Measurements from ENCODE around the gene MMADHC.
A peak's percentile ranks its signal among the peaks of the same experiment; 100 is the strongest.

The MMADHC gene

DNA sequence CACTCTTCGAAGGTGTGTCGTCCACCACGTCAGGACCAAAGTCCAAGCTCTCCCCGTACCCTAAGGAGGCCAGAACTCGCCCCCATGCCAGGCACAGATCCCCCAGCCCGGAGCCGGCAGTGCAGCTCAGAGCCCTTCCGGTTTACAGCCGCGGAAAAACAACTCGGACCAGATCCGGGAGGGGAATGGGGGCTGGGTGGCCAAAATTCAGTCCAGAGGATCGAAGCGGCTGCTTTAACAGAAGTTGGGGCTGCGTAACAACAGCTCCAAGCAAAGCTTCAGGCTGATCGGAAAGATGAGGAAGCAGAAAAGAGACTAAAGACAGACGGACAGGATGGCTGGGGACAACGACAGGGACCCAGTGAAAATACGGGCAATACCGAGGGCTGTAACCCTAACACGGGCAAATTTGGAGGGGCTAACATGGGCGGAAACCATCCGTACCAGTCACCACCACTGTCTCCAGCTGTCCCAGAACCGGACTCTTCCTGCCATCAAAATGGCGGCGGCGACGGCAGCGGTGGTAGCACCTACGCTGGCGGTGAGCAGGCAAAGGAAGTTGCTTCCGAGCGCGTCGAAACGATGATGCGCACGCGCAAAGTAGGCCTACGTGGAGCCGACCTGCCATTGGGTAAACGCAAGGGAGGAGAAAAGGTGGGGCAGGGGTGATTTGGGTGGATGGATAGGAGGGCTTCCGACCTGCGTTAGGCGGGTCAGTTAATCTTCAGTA, at the start of gene MMADHC:
MMADHC (minus strand) TSS at position 556 of the 730 bp plus-strand sequence. CDS start 678 bp downstream, outside the sequence.
- peak within 1 kb of the TSS; percentile 81 for H3K4me3 ChIP-seq (ENCODE audit: low read depth, low read length)

DNA sequence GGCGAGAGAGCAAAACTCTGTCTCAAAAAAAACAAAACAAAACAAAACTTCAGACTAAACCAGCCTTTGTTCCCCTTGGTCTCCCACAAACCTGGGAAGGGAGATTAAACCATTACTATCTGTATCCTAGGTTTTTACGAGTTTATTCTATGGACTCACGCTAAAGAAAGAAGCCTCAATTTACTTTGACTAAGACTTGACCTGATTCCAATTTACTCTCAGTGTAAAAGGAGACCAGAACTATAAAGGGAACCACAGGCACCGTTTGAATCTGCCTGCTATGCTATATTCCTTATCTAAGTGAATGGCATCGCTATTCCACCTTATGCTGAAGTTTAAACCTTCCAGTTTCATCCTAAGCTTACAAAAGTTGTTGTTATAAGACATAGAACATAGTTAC, 46.5 kb upstream of the MMADHC start:
- H3K27ac ChIP-seq: no peak overlapping the region
- no peak for DNase-seq
- TF ChIP-seq, protein P1, sequence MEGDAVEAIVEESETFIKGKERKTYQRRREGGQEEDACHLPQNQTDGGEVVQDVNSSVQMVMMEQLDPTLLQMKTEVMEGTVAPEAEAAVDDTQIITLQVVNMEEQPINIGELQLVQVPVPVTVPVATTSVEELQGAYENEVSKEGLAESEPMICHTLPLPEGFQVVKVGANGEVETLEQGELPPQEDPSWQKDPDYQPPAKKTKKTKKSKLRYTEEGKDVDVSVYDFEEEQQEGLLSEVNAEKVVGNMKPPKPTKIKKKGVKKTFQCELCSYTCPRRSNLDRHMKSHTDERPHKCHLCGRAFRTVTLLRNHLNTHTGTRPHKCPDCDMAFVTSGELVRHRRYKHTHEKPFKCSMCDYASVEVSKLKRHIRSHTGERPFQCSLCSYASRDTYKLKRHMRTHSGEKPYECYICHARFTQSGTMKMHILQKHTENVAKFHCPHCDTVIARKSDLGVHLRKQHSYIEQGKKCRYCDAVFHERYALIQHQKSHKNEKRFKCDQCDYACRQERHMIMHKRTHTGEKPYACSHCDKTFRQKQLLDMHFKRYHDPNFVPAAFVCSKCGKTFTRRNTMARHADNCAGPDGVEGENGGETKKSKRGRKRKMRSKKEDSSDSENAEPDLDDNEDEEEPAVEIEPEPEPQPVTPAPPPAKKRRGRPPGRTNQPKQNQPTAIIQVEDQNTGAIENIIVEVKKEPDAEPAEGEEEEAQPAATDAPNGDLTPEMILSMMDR (IDR thresholded peaks at IDR 0.05; ENCODE audit: low read depth, low read length): no peak
- H3K4me3 ChIP-seq (ENCODE audit: low read depth, low read length): no peak overlapping the region
- no peaks in the 10 kb centered on the region for H3K9me3 ChIP-seq (ENCODE audit: severe bottlenecking)
- no peaks in the 10 kb centered on the region for H3K36me3 ChIP-seq
- H3K27me3 ChIP-seq (ENCODE audit: insufficient read depth, low read depth, severe bottlenecking): no peaks in the 10 kb centered on the region

More for the DNA sequence above, at the start of gene MMADHC:
- no peaks in the 10 kb centered on the region for H3K9me3 ChIP-seq (ENCODE audit: severe bottlenecking)
- DNase-seq: peak; percentile 95
- peak within 1 kb of the TSS; percentile 92 for H3K27ac ChIP-seq
- H3K36me3 ChIP-seq: peaks cover 25% of the 10 kb centered on the region
- H3K27me3 ChIP-seq (ENCODE audit: insufficient read depth, low read depth, severe bottlenecking): no peaks in the 10 kb centered on the region
- TF ChIP-seq, protein P1 (IDR thresholded peaks at IDR 0.05; ENCODE audit: low read depth, low read length): no peak

DNA sequence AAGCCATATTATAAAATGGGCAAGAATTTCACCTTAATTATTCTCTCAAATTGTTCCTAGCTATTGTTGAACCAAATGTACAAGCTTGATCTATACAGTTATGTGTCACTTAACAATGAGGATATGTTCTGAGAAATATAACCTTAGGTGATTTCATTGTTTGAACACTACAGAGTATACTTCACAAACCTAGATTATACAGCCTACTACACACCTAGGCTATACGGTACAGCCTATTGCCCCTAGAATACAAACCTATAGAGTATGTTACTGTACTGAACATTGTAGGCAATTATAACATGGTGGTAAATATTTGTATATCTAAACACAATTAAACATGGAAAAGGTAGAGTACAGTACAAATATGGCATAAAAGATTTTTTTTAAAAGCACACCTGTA, 42.9 kb upstream of the MMADHC start:
- TF ChIP-seq, protein P1 (IDR thresholded peaks at IDR 0.05; ENCODE audit: low read depth, low read length): no peak
- H3K36me3 ChIP-seq: no peaks in the 10 kb centered on the region
- H3K27ac ChIP-seq: no peak overlapping the region

DNA sequence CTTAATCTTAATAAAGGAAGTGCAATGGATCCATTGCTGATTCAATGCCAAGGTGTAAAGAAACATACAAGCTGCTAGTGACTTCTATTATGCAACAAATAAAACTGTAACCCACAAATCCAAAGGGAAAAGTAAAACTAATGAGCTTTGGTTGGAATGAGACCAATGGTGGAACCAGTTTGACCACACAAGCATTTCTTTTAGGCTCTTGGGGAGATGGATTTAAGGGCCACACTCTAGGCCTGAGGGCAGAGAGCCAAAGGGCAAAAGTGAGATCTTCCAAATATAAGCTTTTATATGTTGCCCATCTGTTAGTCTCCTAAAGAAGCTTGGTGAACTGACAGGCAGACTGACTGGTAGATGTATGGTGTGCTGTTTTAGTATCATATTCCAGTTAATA, 41.5 kb upstream of the MMADHC start:
- no peak for DNase-seq
- no peaks in the 10 kb centered on the region for H3K27me3 ChIP-seq (ENCODE audit: insufficient read depth, low read depth, severe bottlenecking)
- no peaks in the 10 kb centered on the region for H3K9me3 ChIP-seq (ENCODE audit: severe bottlenecking)
- H3K36me3 ChIP-seq: no peaks in the 10 kb centered on the region
- H3K27ac ChIP-seq: no peak overlapping the region
- TF ChIP-seq, protein P1 (IDR thresholded peaks at IDR 0.05; ENCODE audit: low read depth, low read length): no peak
- no peak overlapping the region for H3K4me3 ChIP-seq (ENCODE audit: low read depth, low read length)

More for the DNA sequence above, 42.9 kb upstream of the MMADHC start:
- Histone ChIP-seq H3K9me3 (ENCODE audit: severe bottlenecking) (no peaks in the 10 kb centered on the region), H3K4me3 (ENCODE audit: low read depth, low read length) (no peak overlapping the region), H3K27me3 (ENCODE audit: insufficient read depth, low read depth, severe bottlenecking) (no peaks in the 10 kb centered on the region)
- DNase-seq: no peak

DNA sequence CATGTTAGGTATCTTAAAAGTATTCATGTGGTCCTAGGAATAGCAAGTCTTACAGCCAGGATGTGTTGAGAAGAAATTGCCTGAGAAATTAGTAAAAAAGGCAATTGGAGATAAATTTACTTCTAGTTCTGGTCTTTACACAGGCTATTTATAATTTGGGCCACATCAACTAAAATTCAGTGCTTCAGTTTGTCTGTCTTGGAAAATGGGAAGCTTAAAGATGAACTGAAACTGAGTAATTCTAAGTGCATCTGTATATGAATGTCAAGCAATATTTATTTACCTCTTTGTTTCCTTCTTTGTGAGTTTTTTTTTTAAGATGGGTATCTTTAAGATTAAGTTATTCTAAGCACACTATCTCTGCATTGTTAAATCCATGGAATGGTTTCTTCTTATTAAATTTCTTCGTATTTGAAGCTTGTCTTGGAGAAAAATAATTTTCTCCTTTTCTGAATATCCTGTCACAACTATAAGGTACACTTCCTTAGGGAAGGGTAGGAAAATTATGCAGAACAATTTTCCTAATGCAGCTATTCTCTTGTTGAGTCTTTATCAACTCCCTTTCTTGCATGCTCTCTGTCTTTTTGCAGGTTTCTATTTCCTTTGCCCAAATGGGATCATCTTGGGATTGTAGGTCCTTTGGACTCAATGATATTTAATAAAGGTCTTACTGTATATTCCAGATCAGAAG, 39.7 kb upstream of the MMADHC start:
- Histone ChIP-seq H3K4me3 (ENCODE audit: low read depth, low read length) (no peak overlapping the region), H3K36me3 (no peaks in the 10 kb centered on the region), H3K27ac (no peak overlapping the region), H3K27me3 (ENCODE audit: insufficient read depth, low read depth, severe bottlenecking) (no peaks in the 10 kb centered on the region), H3K9me3 (ENCODE audit: severe bottlenecking) (no peaks in the 10 kb centered on the region)
- TF ChIP-seq, protein P1 (IDR thresholded peaks at IDR 0.05; ENCODE audit: low read depth, low read length): no peak
- DNase-seq: no peak
